Naive B cell (primary cell): ENCODE results near the gene FARP1. TPM values are rescaled to one million over a fixed set of nuclear protein-coding genes. Genes with fewer than 3 reads are reported as not detected.

Experiments used
- ATAC-seq, 2 donors: fragments of 150-1000 bp; cut with Tn5 transposase; 2 replicates each; pipeline ENCODE4 v1.10.0; 2021; ENCODE audit warnings: low read depth in 2 of 2, mild to moderate bottlenecking in 2 of 2, moderate library complexity in 2 of 2
- DNase-seq: peaks from one replicate; pipeline ENCODE4 v3.0.0; 2022
- H3K27ac Mint-ChIP-seq, 6 donors: one replicate each; pipeline ENCODE4 v1.8.0; 2020 to 2022; ENCODE audit warnings: mild to moderate bottlenecking in 6 of 6, mixed read lengths in 6 of 6, moderate library complexity in 5 of 6, inconsistent platforms in 2 of 6
- H3K27me3 Mint-ChIP-seq, 3 donors: one replicate each; pipeline ENCODE4 v1.8.0; 2021 to 2022; ENCODE audit warnings: mixed read lengths in 3 of 3, mild to moderate bottlenecking in 1 of 3
- H3K36me3 Mint-ChIP-seq, 2 donors: one replicate each; pipeline ENCODE4 v1.8.0; 2020 to 2022; ENCODE audit warnings: mixed read lengths in 2 of 2, inconsistent platforms in 1 of 2, mild to moderate bottlenecking in 1 of 2
- H3K4me1 Mint-ChIP-seq, 3 donors: one replicate each; pipeline ENCODE4 v1.8.0; 2020 to 2022; ENCODE audit warnings: mixed read lengths in 3 of 3, inconsistent platforms in 1 of 3, mild to moderate bottlenecking in 1 of 3, moderate library complexity in 1 of 3
- H3K4me3 Mint-ChIP-seq, 8 donors: one replicate each; pipeline ENCODE4 v1.8.0; 2020 to 2022; ENCODE audit warnings: mild to moderate bottlenecking in 8 of 8, mixed read lengths in 8 of 8, moderate library complexity in 8 of 8, inconsistent platforms in 2 of 8
- H3K9me3 Mint-ChIP-seq, 7 donors: one replicate each; pipeline ENCODE4 v1.8.0; 2020 to 2022; ENCODE audit warnings: mixed read lengths in 7 of 7, mild to moderate bottlenecking in 5 of 7, inconsistent platforms in 2 of 7, moderate library complexity in 1 of 7
- polyA plus RNA-seq, 6 donors: library from polyadenylated mRNA; unstranded; fragments of 300-500 nt; fragmentation: Illumina TruSeq; gene quantifications; one replicate each; pipeline ENCODE4 v1.2.3, GENCODE V29; 2021; ENCODE audit warnings: low read depth in 6 of 6

The FARP1 gene
- polyA plus RNA-seq = 1 to 10 TPM in 2 of 6 donors, under 1 TPM in 3, not detected in 1; 0.44 to 1.2 (median 0.86) TPM

GRCh38 chr13:98142380-98143156 lies at the start of gene FARP1:
TSS of gene FARP1 (plus strand) at chr13:98143094. CDS start at chr13:98213243, 70,149 bp downstream.
- no peak within 1 kb of the TSS for H3K27ac Mint-ChIP-seq
- no peaks in the 10 kb centered on the region for H3K36me3 Mint-ChIP-seq
- ATAC-seq (peak; percentile 68 to 72), DNase-seq (peak; percentile 12)
- H3K9me3 Mint-ChIP-seq = peaks cover 0 to 2% (median 0%) of the 10 kb centered on the region in 7 donors
- peak within 1 kb of the TSS; percentile 60 to 85 (median 74) for H3K4me3 Mint-ChIP-seq
- peaks cover 59 to 73% (median 63%) of the 10 kb centered on the region in 3 donors for H3K27me3 Mint-ChIP-seq
- H3K4me1 Mint-ChIP-seq = peaks cover 10 to 13% (median 10%) of the 10 kb centered on the region in 3 donors

GRCh38 chr13:98094678-98095266 lies 48.1 kb upstream of the FARP1 start:
- no peak for ATAC-seq
- no peak overlapping the region for H3K27ac Mint-ChIP-seq
- H3K9me3 Mint-ChIP-seq = peaks cover 5 to 25% (median 10%) of the 10 kb centered on the region in 7 donors
- H3K36me3 Mint-ChIP-seq = peaks cover 5 to 6% of the 10 kb centered on the region in 2 donors
- no peak for DNase-seq
- no peak overlapping the region for H3K4me3 Mint-ChIP-seq
- H3K4me1 Mint-ChIP-seq = no peaks in the 10 kb centered on the region
- H3K27me3 Mint-ChIP-seq = peaks cover 3 to 19% (median 19%) of the 10 kb centered on the region in 3 donors

- no peak for DNase-seq
- peaks cover 4 to 15% (median 5%) of the 10 kb centered on the region in 7 donors for H3K9me3 Mint-ChIP-seq
- peaks cover 0 to 5% of the 10 kb centered on the region in 2 donors for H3K36me3 Mint-ChIP-seq
- H3K27me3 Mint-ChIP-seq = peaks cover 3 to 19% (median 17%) of the 10 kb centered on the region in 3 donors
- ATAC-seq = no peak
- H3K4me1 Mint-ChIP-seq = no peaks in the 10 kb centered on the region
- no peak overlapping the region for H3K27ac Mint-ChIP-seq
- H3K4me3 Mint-ChIP-seq = no peak overlapping the region
Observed at GRCh38 chr13:98096059-98096458, 46.8 kb upstream of the FARP1 start.

- no peaks in the 10 kb centered on the region for H3K4me1 Mint-ChIP-seq
- peaks cover 3 to 13% (median 4%) of the 10 kb centered on the region in 7 donors for H3K9me3 Mint-ChIP-seq
- no peak overlapping the region for H3K4me3 Mint-ChIP-seq
- H3K36me3 Mint-ChIP-seq = peaks cover 0 to 5% of the 10 kb centered on the region in 2 donors
- ATAC-seq = no peak
- peaks cover 2 to 19% (median 17%) of the 10 kb centered on the region in 3 donors for H3K27me3 Mint-ChIP-seq
- no peak overlapping the region for H3K27ac Mint-ChIP-seq
- DNase-seq = no peak
Observed at GRCh38 chr13:98097749-98098148, 45.1 kb upstream of the FARP1 start.

GRCh38 chr13:98098516-98098915 lies 44.4 kb upstream of the FARP1 start:
- no peak for DNase-seq
- peaks cover 0 to 8% (median 1%) of the 10 kb centered on the region in 7 donors for H3K9me3 Mint-ChIP-seq
- no peak overlapping the region for H3K4me3 Mint-ChIP-seq
- H3K4me1 Mint-ChIP-seq = no peaks in the 10 kb centered on the region
- H3K27ac Mint-ChIP-seq = no peak overlapping the region
- peaks cover 0 to 19% (median 19%) of the 10 kb centered on the region in 3 donors for H3K27me3 Mint-ChIP-seq
- H3K36me3 Mint-ChIP-seq = peaks cover 0 to 5% of the 10 kb centered on the region in 2 donors
- ATAC-seq = no peak

GRCh38 chr13:98099627-98100026 lies 43.3 kb upstream of the FARP1 start:
- ATAC-seq = no peak
- Mint-ChIP-seq H3K36me3 (peaks cover 0 to 5% of the 10 kb centered on the region in 2 donors), H3K9me3 (peaks cover 0 to 2% (median 0%) of the 10 kb centered on the region in 7 donors), H3K27me3 (peaks cover 5 to 27% (median 27%) of the 10 kb centered on the region in 3 donors), H3K4me3 (no peak overlapping the region), H3K4me1 (no peaks in the 10 kb centered on the region), H3K27ac (no peak overlapping the region)
- DNase-seq = no peak

GRCh38 chr13:98100481-98100880 lies 42.4 kb upstream of the FARP1 start:
- DNase-seq (no peak), ATAC-seq (no peak)
- Mint-ChIP-seq H3K27me3 (peaks cover 5 to 27% (median 27%) of the 10 kb centered on the region in 3 donors), H3K36me3 (peaks cover 0 to 5% of the 10 kb centered on the region in 2 donors), H3K4me3 (no peak overlapping the region), H3K4me1 (no peaks in the 10 kb centered on the region), H3K27ac (no peak overlapping the region), H3K9me3 (peaks cover 0 to 3% (median 0%) of the 10 kb centered on the region in 7 donors)

GRCh38 chr13:98103531-98103930 lies 39.4 kb upstream of the FARP1 start:
- no peaks in the 10 kb centered on the region for H3K4me1 Mint-ChIP-seq
- no peak overlapping the region for H3K27ac Mint-ChIP-seq
- H3K9me3 Mint-ChIP-seq = peaks cover 0 to 10% (median 1%) of the 10 kb centered on the region in 7 donors
- DNase-seq (no peak), ATAC-seq (no peak)
- H3K36me3 Mint-ChIP-seq = no peaks in the 10 kb centered on the region
- peaks cover 5 to 15% (median 8%) of the 10 kb centered on the region in 3 donors for H3K27me3 Mint-ChIP-seq
- no peak overlapping the region for H3K4me3 Mint-ChIP-seq

- ATAC-seq (no peak), DNase-seq (no peak)
- Mint-ChIP-seq H3K27ac (no peak overlapping the region), H3K27me3 (peaks cover 5 to 15% (median 8%) of the 10 kb centered on the region in 3 donors), H3K9me3 (peaks cover 0 to 10% (median 1%) of the 10 kb centered on the region in 7 donors), H3K4me3 (peak overlapping the region in 1 of 8 donors; percentile 42), H3K36me3 (no peaks in the 10 kb centered on the region), H3K4me1 (no peaks in the 10 kb centered on the region)
Observed at GRCh38 chr13:98103942-98104880, 38.7 kb upstream of the FARP1 start.

GRCh38 chr13:98105929-98106336 lies 37.0 kb upstream of the FARP1 start:
- DNase-seq (no peak), ATAC-seq (no peak)
- Mint-ChIP-seq H3K9me3 (peaks cover 0 to 10% (median 0%) of the 10 kb centered on the region in 7 donors), H3K4me1 (no peaks in the 10 kb centered on the region), H3K27ac (no peak overlapping the region), H3K4me3 (no peak overlapping the region), H3K27me3 (peaks cover 5 to 9% (median 8%) of the 10 kb centered on the region in 3 donors), H3K36me3 (no peaks in the 10 kb centered on the region)

- H3K4me1 Mint-ChIP-seq = no peaks in the 10 kb centered on the region
- H3K9me3 Mint-ChIP-seq = peaks cover 0 to 10% (median 0%) of the 10 kb centered on the region in 7 donors
- ATAC-seq (no peak), DNase-seq (no peak)
- H3K36me3 Mint-ChIP-seq = no peaks in the 10 kb centered on the region
- no peak overlapping the region for H3K27ac Mint-ChIP-seq
- H3K4me3 Mint-ChIP-seq = no peak overlapping the region
- H3K27me3 Mint-ChIP-seq = peaks cover 8 to 17% (median 12%) of the 10 kb centered on the region in 3 donors
Observed at GRCh38 chr13:98108341-98108740, 34.6 kb upstream of the FARP1 start.

GRCh38 chr13:98109226-98109853 lies 33.6 kb upstream of the FARP1 start:
- peaks cover 0 to 10% (median 0%) of the 10 kb centered on the region in 7 donors for H3K9me3 Mint-ChIP-seq
- H3K27ac Mint-ChIP-seq = no peak overlapping the region
- H3K36me3 Mint-ChIP-seq = no peaks in the 10 kb centered on the region
- DNase-seq (no peak), ATAC-seq (no peak)
- peaks cover under 1 to 8% (median 7%) of the 10 kb centered on the region in 3 donors for H3K27me3 Mint-ChIP-seq
- H3K4me3 Mint-ChIP-seq = no peak overlapping the region
- H3K4me1 Mint-ChIP-seq = no peaks in the 10 kb centered on the region
